Hepatocyte (in vitro differentiated cells): ENCODE results near the gene SLC22A23.

Experiments
- CTCF ChIP-seq: fragments of 200-600 bp; sonication (generic); IDR thresholded peaks from 2 replicates; pipeline ENCODE4 v1.5.1; 2016; ENCODE audit warnings: antibody characterized with exemption, mild to moderate bottlenecking; ENCODE audit not compliant: poor library complexity
- EZH2 ChIP-seq: fragments of 200-600 bp; sonication (generic); IDR thresholded peaks from 2 replicates; pipeline ENCODE4 v1.6.1; 2016; ENCODE audit warnings: antibody characterized with exemption, mild to moderate bottlenecking, borderline replicate concordance
- EZH2phosphoT487 ChIP-seq: fragments of 200-600 bp; sonication (generic); IDR thresholded peaks from one replicate; pipeline ENCODE4 v1.6.1; 2018; ENCODE audit warnings: antibody characterized with exemption, mild to moderate bottlenecking, low read depth, moderate library complexity; ENCODE audit not compliant: unreplicated experiment, severe bottlenecking

GRCh38 chr6:3292431-3293197 is 164.2 kb downstream of the SLC22A23 start:
- TF ChIP-seq CTCF: no peak
- no peak for TF ChIP-seq EZH2phosphoT487
- TF ChIP-seq EZH2: no peak
